Measurements from ENCODE around the gene MBD4.
"Not testable (repeated sequence)": the region's sequence is repeated elsewhere in the genome, so short reads cannot be mapped to it uniquely, and the experiment has no call there.

Gene MBD4

DNA sequence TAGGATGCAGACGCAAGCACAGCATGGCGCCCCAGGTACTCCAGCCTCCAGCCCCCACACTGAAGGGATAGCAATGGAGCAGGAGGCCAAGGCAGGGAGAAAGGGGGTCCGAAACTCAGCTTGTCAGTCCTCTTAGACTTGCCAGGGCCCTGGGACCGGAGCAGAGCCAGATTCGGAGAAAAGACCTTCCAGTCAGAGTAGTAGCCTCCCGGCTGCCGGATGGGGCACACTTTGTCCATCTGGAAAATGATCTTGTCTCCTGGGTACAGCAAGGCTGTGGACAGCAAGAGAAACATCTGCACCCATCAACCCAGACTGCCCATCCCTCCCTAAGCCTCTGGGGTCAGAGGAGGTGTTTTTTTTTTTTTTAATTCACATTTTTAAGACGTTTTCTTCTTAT lies 35.6 kb downstream of the MBD4 start:
- DNase-seq, result no peak

DNA sequence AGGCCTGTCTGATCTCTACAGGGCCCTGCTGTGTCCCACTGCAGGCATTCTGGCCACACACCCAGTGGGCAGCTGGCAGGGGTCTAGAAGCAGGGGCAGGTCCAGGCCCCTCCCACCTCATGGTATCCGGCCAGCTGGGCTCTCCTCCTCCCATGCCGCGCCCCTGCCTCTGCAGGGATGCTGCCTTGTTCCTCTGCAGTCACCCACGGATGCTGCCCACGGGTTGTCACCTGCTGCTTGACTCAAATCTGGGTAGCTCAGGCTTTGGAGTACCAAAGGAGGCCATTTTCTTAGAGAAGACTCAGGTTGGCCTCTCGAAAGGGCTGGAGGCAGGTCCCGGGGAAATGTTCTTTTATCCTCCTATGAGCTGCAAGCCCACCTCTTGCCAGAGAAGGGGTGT lies 36.3 kb downstream of the MBD4 start:
- DNase-seq, result no peak

DNA sequence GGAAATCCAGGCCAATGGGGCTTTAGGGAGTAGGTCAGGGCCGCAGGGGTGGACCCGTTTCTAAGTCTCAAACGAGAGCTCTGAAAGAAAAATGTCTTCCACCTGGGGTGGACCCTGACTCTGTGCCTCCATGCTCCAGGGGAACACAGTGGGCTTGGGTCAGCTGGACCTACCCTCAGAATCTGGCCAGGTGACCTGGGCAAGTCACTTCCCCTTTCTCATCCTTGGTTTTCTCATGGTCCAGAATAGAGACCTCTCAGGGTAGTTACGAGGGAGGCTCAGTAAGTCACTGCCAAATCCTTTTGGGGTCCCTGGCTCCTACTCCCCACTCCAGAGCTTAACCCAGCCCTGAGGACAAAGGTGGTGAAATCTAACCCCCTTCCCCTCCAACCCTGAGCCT lies 37.1 kb downstream of the MBD4 start:
- DNase-seq, result no peak

DNA sequence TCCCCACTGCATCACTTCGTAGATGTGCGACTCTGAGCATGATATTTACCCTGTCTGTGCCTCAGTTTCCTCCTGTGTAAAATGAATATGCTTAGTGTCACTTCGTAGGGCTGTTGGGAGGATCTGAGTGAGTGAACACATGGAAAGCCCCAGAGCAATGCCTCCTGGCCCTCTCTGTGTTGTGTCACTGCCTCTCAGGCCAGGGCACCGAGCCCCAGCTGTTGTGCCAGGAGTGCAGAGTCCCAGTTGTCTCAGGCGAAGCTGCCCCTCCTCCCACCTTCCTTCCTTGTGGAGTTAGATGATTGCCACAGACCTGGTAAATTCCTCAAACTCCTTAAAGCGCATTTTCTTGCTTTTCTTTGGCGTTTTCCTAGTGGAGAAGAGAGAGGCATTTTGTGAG lies 37.5 kb downstream of the MBD4 start:
- DNase-seq, result no peak

DNA sequence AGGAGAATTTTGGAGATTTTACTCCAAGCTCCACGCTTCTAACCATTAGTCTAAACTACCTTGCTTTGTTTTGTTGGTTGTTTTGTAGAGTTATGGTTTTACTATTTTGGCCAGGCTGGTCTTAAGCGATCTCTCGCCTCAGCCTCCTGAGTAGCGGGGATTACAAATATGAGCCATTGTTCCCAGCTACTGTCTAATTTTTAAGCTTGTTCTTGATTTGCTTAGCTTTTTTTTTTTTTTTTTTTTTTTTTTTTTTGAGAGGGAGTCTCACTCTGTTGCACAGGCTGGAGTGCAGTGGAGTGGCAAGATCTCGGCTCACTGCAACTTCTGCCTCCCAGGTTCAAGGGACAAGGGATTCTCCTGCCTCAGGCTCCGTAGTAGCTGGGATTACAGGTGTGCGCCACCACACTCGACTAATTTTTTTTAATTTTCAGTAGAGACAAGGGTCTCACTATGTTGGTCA lies 39.8 kb downstream of the MBD4 start:
- DNase-seq, result peak; percentile 19

DNA sequence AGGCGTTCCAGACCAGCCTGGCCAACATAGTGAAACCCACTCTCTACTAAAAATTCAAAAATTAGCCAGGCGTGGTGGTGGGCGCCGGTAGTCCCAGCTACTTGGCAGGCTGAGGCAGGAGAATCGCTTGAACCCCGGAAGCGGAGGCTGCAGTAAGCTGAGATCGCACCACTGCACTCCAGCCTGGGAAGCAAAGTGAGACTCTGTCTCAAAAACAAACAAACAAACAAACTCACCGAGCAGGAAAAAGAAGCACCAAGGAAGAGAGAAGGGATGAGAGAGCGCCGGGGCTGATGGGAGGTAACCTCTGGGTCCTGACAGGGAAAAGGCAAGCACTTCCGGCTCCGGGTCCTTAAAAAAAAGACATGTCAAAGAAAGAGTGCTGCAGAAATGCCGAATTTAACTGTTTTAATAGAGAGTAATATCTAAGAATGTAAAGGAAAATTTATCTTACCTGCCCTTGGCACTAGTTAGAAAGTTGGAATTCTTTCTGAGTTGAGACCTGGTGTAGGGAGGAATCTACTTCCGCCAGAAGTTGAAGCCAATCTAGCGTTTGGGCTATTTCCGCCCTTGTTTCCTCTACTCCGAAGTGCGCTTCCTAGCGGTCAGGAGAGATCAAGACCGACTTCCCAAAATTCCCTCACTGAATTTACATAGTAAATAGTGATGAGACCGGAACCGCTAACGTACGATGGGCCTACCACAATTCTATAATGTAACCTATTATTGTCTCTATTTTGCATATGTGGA lies 40.4 kb downstream of the MBD4 start:
- DNase-seq, result peak; percentile 96

DNA sequence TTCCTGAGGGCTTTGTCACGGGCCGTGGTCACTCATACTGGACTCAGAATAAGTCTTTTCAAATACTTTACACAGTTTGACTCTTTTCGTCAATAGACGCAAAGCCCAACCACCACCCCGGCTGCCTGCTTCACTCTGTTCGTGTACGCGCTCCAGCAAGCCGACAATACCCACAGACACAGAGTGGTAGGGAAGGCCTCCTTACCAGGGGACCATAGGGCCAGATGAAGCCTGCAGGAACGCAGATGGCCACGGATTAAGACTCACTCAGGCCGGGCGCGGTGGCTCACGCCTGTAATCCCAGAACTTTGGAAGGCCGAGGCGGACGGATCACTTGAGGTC lies 41.0 kb downstream of the MBD4 start:
- peak; percentile 10 for DNase-seq

DNA sequence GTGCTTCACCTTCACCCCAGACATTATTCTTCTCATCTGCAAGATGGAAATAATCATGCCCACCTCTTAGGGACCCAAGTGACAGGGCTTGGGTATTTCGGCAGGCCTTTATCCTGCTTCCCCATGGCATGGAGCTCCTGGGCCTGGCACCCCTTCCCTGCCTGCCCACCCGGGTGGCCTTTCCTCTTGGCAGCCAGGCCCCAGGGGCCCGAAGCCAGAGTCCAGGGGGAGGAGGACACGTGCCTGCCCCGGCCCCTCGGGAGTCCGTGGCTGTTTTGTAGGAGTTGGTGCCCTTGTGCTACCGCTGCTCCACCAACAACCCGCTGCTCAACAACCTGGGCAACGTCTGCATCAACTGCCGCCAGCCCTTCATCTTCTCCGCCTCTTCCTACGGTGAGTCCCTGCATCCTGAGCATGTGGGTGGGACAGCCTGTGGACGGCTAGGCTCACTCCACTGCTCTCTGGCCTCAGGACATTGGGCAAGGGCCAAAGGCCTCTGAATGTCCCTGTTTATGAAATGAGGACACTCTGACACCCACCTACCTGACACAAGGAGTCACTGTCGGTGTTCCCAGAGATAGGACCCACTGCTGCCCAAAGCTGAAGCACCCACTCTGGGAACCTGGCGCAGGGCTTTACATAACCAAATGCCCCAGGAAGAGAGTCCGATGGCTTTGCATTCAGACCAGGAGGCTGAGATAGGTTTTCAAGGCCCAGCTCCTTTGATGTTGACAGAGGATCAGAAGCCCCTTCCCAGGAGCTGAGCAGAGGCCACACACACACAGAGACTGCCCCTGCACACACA lies 45.8 kb downstream of the MBD4 start:
- not testable (repeated sequence) for DNase-seq

DNA sequence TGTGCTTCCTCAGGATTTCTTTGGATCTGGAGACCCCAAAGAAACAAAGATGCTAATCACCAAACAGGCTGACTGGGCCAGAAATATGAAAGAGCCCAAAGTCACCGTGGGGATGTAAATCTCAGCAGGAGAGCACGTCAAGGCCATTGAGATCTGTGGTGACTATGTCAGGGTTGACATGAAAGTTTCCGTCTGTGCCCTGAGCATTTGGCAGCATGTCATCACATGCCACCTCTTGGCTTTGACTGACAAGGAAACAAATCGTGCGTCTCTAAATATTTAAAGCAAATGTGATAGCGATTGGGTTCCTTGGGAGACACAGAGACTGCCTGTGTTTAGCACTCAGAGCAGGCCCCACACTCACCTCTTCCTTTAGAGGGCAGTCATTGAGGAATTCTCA lies 46.5 kb downstream of the MBD4 start:
- no peak for DNase-seq

DNA sequence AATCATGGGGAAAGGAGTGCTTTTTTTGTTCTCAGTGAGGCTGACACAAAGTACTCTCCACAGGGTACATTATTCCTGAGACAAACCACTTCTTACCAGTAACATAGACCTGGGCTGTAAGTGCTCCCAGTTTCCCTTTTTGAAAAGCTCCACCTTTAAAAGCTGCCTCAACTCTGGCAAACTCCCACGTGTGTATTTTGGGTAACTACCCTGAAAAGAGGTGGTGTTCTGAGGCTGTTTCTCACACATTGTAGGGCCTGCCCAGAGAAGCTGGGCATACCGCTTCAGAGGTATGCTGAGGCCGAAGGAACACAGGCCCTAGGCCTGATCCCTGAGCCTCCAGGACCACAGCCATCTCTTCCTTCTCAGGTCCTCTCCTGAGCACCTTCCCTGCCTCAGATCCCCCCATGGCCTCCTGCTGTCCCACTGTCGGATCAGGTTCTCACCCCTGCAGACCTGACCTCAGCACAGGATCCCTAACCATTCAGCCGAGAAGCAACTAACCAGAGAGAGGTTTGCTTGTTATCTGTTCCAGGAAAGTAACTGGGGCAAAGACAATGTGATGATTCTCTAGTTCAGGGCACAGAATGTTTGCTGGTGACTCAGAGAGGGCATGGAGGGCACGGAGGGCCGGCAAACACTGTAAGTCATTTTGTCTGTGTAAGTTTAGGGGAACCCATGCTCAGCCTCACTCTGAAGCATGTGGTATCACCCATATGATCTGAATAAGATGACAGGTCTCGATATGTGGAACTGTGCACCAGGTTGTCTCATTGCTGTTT lies 47.5 kb downstream of the MBD4 start:
- DNase-seq, result not testable (repeated sequence)

DNA sequence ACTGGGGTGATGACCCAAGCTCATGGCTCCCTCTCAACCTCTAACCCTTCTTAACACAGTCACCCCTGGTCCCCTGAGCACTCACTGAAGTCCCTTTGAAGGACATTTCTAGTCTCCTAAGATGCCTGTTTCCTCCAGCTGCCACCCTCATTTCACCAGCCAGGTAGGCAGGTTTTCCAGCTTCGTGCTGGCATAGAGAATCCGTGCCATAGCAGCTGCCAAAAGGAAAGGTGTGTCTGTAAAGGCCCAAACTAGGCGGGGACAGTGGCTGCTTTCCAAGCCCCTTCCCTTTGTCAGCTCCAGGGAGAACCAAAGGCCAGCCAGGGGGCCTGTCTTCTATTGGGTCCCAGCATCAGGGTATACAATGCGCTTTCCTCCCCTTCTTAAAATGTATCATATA lies 48.2 kb downstream of the MBD4 start:
- not testable (repeated sequence) for DNase-seq

DNA sequence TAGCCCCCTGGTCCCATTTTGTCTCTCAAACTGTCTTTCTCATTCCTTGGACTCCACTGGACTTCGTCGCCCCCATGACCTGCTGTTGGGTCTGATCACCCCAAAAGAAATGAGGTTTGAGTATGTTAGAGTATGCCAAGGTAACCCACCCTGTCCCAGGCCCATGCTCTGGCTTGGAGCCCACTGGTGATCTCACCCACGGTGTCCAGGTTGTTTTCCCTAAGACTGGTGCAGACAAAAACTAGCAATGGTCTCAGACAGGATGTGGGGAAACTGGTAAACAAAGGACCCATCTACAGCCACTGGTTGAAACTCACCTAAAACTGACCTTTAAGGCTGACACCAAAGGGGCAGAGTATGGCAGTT lies 50.2 kb downstream of the MBD4 start:
- DNase-seq, result no peak

DNA sequence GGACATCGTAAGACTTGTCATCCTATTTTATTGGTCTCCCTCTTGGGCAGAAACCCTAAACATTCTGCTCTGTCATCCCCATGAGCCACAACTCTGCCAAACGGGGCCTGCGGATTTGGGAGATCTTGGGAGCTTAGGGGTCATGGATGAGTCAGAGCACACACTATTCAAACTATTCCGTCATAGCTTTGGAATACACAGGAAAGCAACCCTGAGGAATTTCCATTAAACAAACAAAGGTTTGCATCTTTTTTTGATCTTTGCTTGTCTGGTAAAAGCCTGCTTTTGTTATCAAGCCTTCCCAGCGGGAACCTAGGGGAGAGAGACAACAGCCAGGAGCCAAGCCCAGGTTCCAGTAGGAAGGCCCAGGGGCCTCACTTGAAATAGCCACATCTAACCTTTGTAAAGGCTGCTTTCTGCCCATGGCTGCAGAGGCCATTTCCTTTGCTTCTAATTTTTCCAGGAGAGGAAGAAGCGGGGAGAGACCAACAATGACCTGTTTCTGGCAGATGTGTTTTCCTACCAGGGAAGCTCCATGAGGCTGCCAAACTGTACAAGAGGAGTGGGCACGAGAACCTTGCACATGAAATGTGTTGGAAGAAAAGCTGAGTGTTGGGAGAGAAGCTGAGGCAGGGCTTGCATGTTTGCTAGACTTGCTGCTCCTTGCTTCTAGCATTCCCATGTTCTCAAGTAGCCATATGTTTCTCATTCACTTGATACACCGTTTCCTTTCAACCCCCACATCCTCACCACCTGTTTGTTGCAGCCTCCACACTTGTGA lies 50.8 kb downstream of the MBD4 start:
- DNase-seq, result peak; percentile 68

DNA sequence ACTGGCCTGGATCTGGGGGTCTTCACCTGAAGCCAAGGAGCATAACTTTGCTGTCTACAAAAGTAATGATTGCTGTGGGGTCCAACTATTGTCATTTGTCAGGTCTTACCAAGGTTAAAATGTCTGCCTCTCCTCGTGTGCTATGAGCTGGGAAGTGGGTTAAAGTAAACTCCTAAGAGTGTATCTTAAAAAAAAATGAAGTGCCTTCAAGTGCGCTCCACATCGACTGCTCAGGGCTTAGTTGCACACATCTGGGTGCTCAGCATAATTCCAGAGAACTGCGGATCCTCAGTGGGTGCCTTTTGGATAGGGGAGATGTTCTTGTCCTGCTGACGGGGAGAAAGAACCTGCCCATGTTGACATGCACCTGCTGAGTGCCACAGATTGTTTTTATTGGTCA lies 52.3 kb downstream of the MBD4 start:
- no peak for DNase-seq

DNA sequence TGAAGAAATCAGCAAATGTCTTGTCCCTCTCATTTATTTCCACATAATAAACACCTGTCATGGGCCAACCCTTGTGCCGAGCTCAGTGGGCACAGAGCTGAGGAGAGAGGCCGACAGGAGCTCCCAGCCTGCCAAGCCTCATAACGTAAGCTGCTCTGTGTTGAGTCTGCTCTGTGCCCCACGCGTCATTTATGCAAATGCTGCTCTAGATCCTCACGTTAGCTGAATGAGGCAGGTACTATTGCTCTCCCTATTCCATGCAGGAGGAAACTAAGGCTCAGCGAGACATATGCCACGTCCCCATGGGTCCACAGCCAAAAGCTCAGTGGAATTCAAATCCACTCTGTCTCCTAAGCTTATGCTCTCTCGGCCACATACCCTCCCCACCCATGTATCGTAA lies 52.8 kb downstream of the MBD4 start:
- no peak for DNase-seq

DNA sequence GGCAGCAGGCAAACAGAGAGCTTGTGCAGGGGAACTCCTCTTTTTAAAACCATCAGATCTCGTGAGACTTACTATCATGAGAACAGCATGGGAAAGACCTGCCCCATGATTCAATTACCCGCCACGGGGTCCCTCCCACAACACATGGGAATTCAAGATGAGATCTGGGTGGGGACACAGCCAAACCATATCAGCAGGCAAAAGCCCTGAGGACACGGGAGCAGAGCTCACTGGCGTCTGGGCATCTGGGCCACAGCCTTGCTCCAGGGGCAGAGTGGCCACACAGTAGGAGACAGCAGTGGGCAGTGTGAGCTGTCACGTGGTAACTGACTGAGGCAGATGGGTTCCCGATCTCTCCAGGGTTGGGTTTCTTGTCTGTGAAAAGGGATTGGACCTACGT lies 54.2 kb downstream of the MBD4 start:
- DNase-seq, result not testable (repeated sequence)

DNA sequence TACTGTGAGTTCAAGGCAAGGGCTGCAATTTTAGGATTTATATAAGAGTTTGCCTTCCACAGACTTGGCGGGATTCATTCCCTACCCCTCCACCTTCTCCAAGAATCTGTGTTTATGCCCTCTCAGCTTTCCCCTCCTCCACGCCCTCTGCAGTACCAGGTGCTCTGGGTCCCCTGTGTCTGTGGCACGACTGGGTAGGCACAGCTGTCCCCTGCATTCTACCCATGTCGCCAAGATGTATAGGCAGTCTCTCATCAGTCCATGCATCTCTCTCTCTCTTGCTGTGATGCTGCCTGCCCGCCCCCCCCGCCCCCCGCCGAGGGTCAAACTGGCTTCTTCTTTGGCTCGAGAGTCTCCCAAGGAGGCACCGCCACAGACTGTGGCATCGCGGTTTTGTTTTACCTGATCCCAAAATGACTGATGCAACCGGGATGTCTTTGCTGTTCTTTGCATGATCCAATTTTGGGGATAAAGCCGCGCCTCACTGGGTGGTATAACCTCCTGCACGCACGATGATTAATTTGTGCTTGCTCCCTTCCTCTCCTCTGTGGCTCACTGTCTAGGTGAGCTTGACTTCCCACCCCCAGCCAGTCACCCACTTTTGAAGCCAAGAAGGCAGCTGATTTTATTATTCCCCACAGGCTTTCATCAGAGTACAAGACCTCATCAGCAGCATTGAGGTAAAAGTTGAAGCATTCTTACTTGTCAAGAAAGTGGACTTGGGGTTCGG lies 55.0 kb downstream of the MBD4 start:
- no peak for DNase-seq

DNA sequence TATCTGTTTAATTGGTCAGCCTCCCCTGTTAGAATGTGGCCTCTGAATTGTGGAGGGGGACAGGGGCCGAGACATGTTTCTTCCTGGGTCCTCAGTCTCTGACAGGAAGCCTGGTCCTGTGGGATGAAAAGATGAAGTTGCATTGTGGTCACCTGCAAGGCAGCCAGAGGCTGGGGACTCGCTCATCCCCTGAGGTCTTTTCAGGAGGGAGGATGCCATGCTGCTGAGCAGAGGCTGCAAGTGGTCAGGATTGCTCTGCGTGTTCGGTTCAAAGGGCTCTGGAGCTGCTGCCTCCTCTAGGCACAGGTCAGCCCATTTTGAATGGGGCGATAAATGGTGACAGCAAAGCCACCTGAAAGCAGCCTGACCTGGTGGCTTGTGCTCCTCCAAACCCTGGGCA lies 55.6 kb downstream of the MBD4 start:
- DNase-seq, result not testable (repeated sequence)

DNA sequence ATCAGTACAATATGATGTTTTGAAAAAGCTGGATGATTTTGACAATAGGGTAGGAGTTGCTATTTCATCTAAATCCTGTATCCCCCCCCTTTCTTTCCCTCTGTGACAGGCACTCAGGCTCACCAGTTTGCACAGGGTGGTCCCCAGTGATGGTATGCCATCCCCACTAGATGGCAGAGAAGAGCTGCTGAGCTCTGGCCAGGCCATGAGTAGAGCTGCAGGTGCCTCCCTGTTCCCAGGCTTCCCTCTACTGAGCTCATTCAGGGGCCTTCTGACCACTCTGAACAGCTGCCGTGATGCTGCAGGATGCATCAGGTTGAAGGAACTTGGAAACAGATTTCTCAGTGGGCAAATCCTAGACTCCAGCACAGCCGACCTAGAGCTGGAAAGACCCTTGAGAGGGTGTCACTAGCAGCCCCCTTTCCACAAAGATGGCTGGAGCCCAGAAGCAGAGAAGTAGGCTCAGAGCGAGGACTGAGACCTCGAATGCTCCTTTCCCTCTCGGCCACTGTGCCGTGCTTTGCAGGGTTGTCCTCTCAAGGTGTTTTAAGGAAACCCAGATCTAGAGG lies 56.4 kb downstream of the MBD4 start:
- DNase-seq, result peak; percentile 53

DNA sequence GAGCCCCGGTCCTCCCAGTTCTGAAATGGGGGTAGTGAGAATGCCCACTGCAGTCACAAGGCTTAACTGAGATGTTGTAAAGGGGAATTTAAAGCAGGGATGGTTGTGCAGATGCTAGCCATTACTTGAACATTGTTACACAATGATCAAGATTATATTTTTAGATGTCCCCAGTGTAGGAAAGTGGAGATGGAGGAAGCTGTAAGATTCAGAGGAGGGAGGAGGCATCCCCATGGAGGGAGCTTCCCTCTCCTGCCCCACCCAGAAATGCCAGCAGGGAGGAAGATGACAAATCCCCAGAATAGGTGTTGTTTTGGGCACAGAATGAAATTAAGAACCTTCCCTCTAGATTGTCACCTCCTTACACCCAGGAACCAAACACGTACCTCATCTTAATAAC lies 57.4 kb downstream of the MBD4 start:
- no peak for DNase-seq

Measured in fibroblast of skin of abdomen (primary cell).